Measurements from ENCODE around the gene FITM2. TPM values are rescaled to one million over a fixed set of nuclear protein-coding genes. Genes with fewer than 3 reads are reported as not detected.

FITM2 gene
- total and polyA plus RNA-seq, 7 donors = 4.5 to 15.7 (median 12.0) TPM

DNA sequence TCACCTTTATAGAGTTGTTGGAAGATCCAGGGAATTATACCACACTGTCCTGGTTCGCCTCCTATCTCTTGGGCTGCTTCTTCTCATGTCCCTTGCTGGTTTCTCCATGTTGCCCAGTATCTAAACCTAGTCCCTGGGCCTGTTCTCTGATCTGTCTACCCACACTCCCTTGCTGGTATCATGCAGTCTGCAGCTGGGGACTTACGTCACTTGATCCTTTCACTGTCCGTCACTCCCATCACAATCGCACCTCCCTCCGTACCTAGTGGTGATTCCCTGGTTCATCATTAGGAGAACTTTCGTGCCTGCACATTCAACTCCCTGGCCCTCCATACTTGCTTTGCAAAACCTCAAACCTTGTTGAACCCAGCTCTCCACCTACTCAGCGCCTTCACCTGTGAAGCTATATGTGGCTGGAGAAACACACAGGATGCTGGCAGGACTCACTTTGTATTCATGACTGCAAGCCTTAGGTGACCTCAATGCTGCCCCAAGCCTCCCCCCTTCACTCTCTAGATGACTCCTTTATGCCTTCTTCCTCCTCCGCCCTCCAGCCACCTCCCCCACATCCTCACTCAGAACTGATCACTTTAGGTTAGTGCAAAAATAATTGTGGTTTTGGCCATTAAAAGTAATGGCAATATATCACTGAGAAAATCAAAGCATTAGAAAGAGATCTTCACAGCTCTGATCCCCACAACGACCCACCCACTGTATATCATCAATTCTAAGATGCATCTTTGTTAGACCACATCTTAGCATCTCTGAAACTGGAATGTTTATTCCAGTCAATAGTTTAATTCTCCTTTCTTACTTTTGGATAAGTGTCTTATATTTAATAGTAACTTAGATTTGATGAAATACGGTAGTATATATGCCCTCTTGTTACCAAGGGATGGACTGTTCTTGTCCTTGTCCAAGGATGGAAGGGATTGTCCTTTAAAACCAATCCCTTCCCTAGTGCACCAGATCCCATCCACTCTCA lies 37.5 kb downstream of the FITM2 start:
- H3K4me3 ChIP-seq = no peak overlapping the region
- no peak for ATAC-seq
- intact Hi-C loops (cut with DNase I) = no loop called here
- 86 to 90% (median 89%) methylated on average over 10 of the region's 10 CpGs for WGBS, 3 donors
- no peak overlapping the region for H3K27ac ChIP-seq
- H3K9me3 ChIP-seq = no peaks in the 10 kb centered on the region
- H3K36me3 ChIP-seq (ENCODE audit: insufficient read depth in 1 of 2, low read depth in 1 of 2) = no peaks in the 10 kb centered on the region
- H3K4me1 ChIP-seq = no peaks in the 10 kb centered on the region
- TF ChIP-seq, protein P1, sequence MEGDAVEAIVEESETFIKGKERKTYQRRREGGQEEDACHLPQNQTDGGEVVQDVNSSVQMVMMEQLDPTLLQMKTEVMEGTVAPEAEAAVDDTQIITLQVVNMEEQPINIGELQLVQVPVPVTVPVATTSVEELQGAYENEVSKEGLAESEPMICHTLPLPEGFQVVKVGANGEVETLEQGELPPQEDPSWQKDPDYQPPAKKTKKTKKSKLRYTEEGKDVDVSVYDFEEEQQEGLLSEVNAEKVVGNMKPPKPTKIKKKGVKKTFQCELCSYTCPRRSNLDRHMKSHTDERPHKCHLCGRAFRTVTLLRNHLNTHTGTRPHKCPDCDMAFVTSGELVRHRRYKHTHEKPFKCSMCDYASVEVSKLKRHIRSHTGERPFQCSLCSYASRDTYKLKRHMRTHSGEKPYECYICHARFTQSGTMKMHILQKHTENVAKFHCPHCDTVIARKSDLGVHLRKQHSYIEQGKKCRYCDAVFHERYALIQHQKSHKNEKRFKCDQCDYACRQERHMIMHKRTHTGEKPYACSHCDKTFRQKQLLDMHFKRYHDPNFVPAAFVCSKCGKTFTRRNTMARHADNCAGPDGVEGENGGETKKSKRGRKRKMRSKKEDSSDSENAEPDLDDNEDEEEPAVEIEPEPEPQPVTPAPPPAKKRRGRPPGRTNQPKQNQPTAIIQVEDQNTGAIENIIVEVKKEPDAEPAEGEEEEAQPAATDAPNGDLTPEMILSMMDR (IDR thresholded peaks at IDR 0.05) = no peak
- H3K27me3 ChIP-seq (ENCODE audit: insufficient read depth in 3 of 3, low read length in 2 of 3) = no peaks in the 10 kb centered on the region
- DNase-seq = no peak

DNA sequence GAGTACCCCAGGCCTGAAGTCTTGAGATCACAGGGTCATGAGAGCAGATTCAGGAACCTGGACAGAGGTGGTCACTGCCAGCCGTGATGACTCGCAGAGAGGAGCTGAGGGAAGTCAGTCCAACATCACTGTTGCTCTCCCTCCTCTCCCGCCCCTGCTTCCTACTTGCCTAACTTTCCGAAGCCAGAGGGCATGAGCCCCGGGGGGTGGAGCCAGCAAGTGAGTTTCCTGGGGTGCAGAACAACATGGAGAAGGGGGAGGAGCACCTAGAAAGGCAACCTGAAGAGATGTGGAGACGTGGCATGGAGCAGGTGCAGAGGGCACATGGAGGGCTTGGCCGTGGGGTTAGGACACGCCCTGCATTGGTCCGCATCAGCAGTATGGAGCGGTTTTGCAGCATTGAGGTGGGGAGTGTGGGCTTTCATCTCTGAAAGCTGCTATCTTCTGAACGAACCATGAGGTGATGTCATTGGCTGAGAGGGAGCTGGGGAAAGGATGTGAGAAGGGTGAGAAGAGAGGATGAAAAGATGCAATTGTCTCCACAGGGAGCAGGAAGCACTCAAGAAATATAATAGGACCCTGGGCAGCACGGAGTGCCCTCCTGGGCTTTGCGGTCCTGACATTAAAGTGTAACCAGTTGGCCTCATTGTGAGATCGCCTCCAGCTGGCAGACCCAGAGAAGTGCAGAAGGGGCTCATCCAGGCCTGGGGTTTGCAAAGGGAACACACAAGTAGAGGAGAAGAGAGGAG lies 38.9 kb downstream of the FITM2 start:
- Histone ChIP-seq H3K36me3 (ENCODE audit: insufficient read depth in 1 of 2, low read depth in 1 of 2) (no peaks in the 10 kb centered on the region), H3K27me3 (ENCODE audit: insufficient read depth in 3 of 3, low read length in 2 of 3) (no peaks in the 10 kb centered on the region), H3K27ac (no peak overlapping the region), H3K4me1 (no peaks in the 10 kb centered on the region), H3K9me3 (no peaks in the 10 kb centered on the region), H3K4me3 (no peak overlapping the region)
- intact Hi-C loops (cut with DNase I) = no loop called here
- TF ChIP-seq, protein P1 (IDR thresholded peaks at IDR 0.05) = no peak
- DNase-seq (no peak), ATAC-seq (no peak)
- WGBS, 3 donors = 56 to 63% (median 60%) methylated on average over 14 of the region's 14 CpGs

DNA sequence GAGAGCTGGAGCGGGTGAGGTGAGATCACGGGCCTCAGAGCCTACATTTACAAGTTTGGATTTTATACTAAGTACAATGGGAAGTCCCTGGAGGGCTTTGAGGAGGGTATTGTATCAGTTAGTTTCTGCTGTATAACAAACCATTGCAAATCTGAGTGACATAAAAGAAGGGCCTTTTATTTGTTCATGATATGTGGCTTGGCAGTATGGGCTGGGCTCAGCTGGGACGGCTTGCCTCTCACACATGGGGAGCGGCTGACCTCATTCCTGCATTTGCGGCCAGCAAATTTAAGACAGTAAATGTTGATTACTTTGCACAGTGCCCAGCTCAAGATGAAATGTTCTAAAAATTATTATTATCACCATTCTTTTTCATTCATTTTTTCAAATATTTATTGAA lies 42.2 kb downstream of the FITM2 start:
- TF ChIP-seq, protein P1 (IDR thresholded peaks at IDR 0.05) = no peak

DNA sequence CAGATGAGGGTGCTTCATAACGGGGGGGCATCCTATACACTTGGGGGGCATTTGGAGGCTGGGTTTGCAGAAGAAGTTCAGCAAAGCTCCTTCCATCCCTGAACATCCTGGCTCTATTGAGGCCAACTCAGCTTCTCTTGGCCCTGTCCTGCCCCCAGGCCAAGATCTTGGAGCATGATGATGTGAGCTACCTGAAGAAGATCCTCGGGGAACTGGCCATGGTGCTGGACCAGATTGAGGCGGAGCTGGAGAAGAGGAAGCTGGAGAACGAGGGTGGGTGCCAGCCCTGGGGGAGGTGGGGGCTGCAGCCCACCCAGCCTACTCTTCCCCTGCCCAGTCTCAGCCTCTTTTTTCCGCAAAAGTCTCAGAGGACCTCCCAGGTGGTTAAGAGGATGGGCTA lies 46.7 kb downstream of the FITM2 start:
- no peaks in the 10 kb centered on the region for H3K36me3 ChIP-seq (ENCODE audit: insufficient read depth in 1 of 2, low read depth in 1 of 2)
- no peaks in the 10 kb centered on the region for H3K9me3 ChIP-seq
- H3K27ac ChIP-seq = no peak overlapping the region
- WGBS, 3 donors = 59 to 64% (median 61%) methylated on average over 5 of the region's 5 CpGs
- no peaks in the 10 kb centered on the region for H3K4me1 ChIP-seq
- intact Hi-C loops (cut with DNase I) = no loop called here
- TF ChIP-seq, protein P1 (IDR thresholded peaks at IDR 0.05) = no peak
- no peaks in the 10 kb centered on the region for H3K27me3 ChIP-seq (ENCODE audit: insufficient read depth in 3 of 3, low read length in 2 of 3)
- DNase-seq = no peak
- no peak overlapping the region for H3K4me3 ChIP-seq
- no peak for ATAC-seq

More for the DNA sequence above, 42.2 kb downstream of the FITM2 start:
- Histone ChIP-seq H3K9me3 (no peaks in the 10 kb centered on the region), H3K36me3 (ENCODE audit: insufficient read depth in 1 of 2, low read depth in 1 of 2) (no peaks in the 10 kb centered on the region), H3K4me1 (no peaks in the 10 kb centered on the region), H3K27ac (no peak overlapping the region), H3K4me3 (no peak overlapping the region), H3K27me3 (ENCODE audit: insufficient read depth in 3 of 3, low read length in 2 of 3) (no peaks in the 10 kb centered on the region)
- intact Hi-C loops (cut with DNase I) = no loop called here
- ATAC-seq = no peak
- 88 to 89% (median 89%) methylated on average over 5 of the region's 5 CpGs for WGBS, 3 donors
- no peak for DNase-seq
